Smooth muscle cell of bladder (primary cell): ENCODE measurements around the gene SPON2. TPM values are rescaled to one million over a fixed set of nuclear protein-coding genes. Genes with fewer than 3 reads are reported as not detected.

Experiments used
- total RNA-seq: library from RNA; depleted of rRNA; stranded (reverse); fragments of >200 nt; gene quantifications from 2 replicates; pipeline ENCODE4 v1.2.3, GENCODE V29; 2014

SPON2 gene
- 388 and 499 TPM in 2 replicates for total RNA-seq

GRCh38 chr4:1172228-1172851 is at the start of gene SPON2:
Gene SPON2 (minus strand): TSS chr4:1172583.

Other genes starting within 250 kb of the SPON2 start
- 49.6 and 59.4 TPM in 2 replicates for gene GAK, start 240.3 kb downstream of the SPON2 start, total RNA-seq
- 12.7 and 13.1 TPM in 2 replicates for gene TMEM175, start 240.1 kb downstream of the SPON2 start, total RNA-seq
- 12.4 and 14.2 TPM in 2 replicates for gene DGKQ, start 199.0 kb downstream of the SPON2 start, total RNA-seq
- 6.0 and 11.4 TPM in 2 replicates for gene IDUA, start 185.5 kb downstream of the SPON2 start, total RNA-seq
- gene SLC26A1, start 179.2 kb downstream of the SPON2 start, total RNA-seq: 0.18 and 0.28 TPM in 2 replicates
- gene FGFRL1, start 161.0 kb downstream of the SPON2 start, total RNA-seq: 12.2 and 19.7 TPM in 2 replicates
- gene RNF212, start 59.0 kb downstream of the SPON2 start, total RNA-seq: 0.28 TPM in 2 replicates
- gene CTBP1, start 76.5 kb upstream of the SPON2 start, total RNA-seq: 173 and 202 TPM in 2 replicates
- 40.1 and 46.9 TPM in 2 replicates for gene MAEA, start 117.3 kb upstream of the SPON2 start, total RNA-seq
- 4.0 and 6.8 TPM in 2 replicates for gene UVSSA, start 174.6 kb upstream of the SPON2 start, total RNA-seq
- not detected in 2 replicates for gene NKX1-1, start 233.9 kb upstream of the SPON2 start, total RNA-seq